HepG2 (cell line): ENCODE data around the gene SNPH. TPM values are rescaled to one million over a fixed set of nuclear protein-coding genes. Genes with fewer than 3 reads are reported as not detected.
A peak's percentile ranks its signal among the peaks of the same experiment; 100 is the strongest.

Experiments
- AFF4 ChIP-seq: sonication (generic); formaldehyde crosslinking; IDR thresholded peaks from 2 replicates; pipeline ENCODE4 v1.4.0; 2020; ENCODE audit warnings: missing genetic modification reagents
- ARID3A ChIP-seq: IDR thresholded peaks from 2 replicates; pipeline ENCODE4 v1.6.1; 2012; ENCODE audit warnings: low read depth, low read length, improper control_type of control experiment
- BCL3 ChIP-seq: sonication (generic); formaldehyde crosslinking; IDR thresholded peaks from 2 replicates; pipeline ENCODE4 v1.5.1; 2020; ENCODE audit warnings: mild to moderate bottlenecking, missing genetic modification reagents, moderate library complexity
- ESRRA ChIP-seq: sonication (generic); formaldehyde crosslinking; IDR thresholded peaks from 2 replicates; pipeline ENCODE4 v1.5.1; 2020; ENCODE audit warnings: mild to moderate bottlenecking, low read depth, missing genetic modification reagents
- FOXC1 ChIP-seq: sonication (generic); formaldehyde crosslinking; IDR thresholded peaks from 2 replicates; pipeline ENCODE4 v1.8.0; 2022; ENCODE audit warnings: mild to moderate bottlenecking, missing genetic modification reagents, borderline replicate concordance
- HCFC1 ChIP-seq: fragments of 150-350 bp; IDR thresholded peaks from 2 replicates; pipeline ENCODE4 v1.6.1; 2014; ENCODE audit warnings: low read depth, low read length
- NR2F2 ChIP-seq: IDR thresholded peaks from 2 replicates; pipeline ENCODE4 v1.6.1; 2012; ENCODE audit warnings: low read depth, inconsistent platforms, borderline replicate concordance
- NRL ChIP-seq: sonication (generic); formaldehyde crosslinking; IDR thresholded peaks from 2 replicates; pipeline ENCODE4 v1.5.0; 2020; ENCODE audit warnings: missing genetic modification reagents, mild to moderate bottlenecking, moderate library complexity, borderline replicate concordance
- PBX2 ChIP-seq: IDR thresholded peaks from 2 replicates; pipeline ENCODE4 v1.6.1; 2016; ENCODE audit warnings: control low read depth
- RBFOX2 ChIP-seq: fragments of 200-400 bp; formaldehyde crosslinking; IDR thresholded peaks from 2 replicates; pipeline ENCODE4 v1.6.1; 2017; ENCODE audit warnings: low read depth, mild to moderate bottlenecking, low read length
- SNAPC2 ChIP-seq: sonication (generic); formaldehyde crosslinking; IDR thresholded peaks from 2 replicates; pipeline ENCODE4 v1.8.1; 2022; ENCODE audit warnings: mild to moderate bottlenecking, missing genetic modification reagents
- SP1 ChIP-seq, 2 experiments: fragments of 450-650 bp in 1 of 2; sonication (generic) in 1 of 2; formaldehyde crosslinking in 1 of 2; IDR thresholded peaks; 2 replicates each; pipeline versions ENCODE4 v1.4.0 to v1.6.1; 2016 to 2020; ENCODE audit warnings: missing genetic modification reagents in 1 of 2
- SRY ChIP-seq: sonication (generic); formaldehyde crosslinking; IDR thresholded peaks from 2 replicates; pipeline ENCODE4 v1.8.0; 2022; ENCODE audit warnings: mild to moderate bottlenecking, missing genetic modification reagents
- ZFYVE20 ChIP-seq: sonication (generic); formaldehyde crosslinking; IDR thresholded peaks from 2 replicates; pipeline ENCODE4 v1.8.0; 2023; ENCODE audit warnings: low read depth, mild to moderate bottlenecking, moderate library complexity, missing genetic modification reagents, borderline replicate concordance
- ZNF124 ChIP-seq: sonication (generic); formaldehyde crosslinking; IDR thresholded peaks from 2 replicates; pipeline ENCODE4 v1.4.0; 2020; ENCODE audit warnings: missing genetic modification reagents
- ZNF138 ChIP-seq: sonication (generic); formaldehyde crosslinking; IDR thresholded peaks from 2 replicates; pipeline ENCODE4 v1.5.0; 2020; ENCODE audit warnings: mild to moderate bottlenecking, low read depth, missing genetic modification reagents
- ZNF230 ChIP-seq: sonication (generic); formaldehyde crosslinking; IDR thresholded peaks from 2 replicates; pipeline ENCODE4 v1.4.0; 2020; ENCODE audit warnings: mild to moderate bottlenecking, missing genetic modification reagents
- ZNF451 ChIP-seq: sonication (generic); formaldehyde crosslinking; IDR thresholded peaks from 2 replicates; pipeline ENCODE4 v1.5.0; 2020; ENCODE audit warnings: mild to moderate bottlenecking, missing genetic modification reagents
- ZNF570 ChIP-seq: sonication (generic); formaldehyde crosslinking; IDR thresholded peaks from 2 replicates; pipeline ENCODE4 v1.4.0; 2020; ENCODE audit warnings: mild to moderate bottlenecking, missing genetic modification reagents, borderline replicate concordance
- ZNF580 ChIP-seq: IDR thresholded peaks from 2 replicates; pipeline ENCODE4 v1.6.1; 2016; ENCODE audit warnings: low read depth, borderline replicate concordance
- ZNF792 ChIP-seq: IDR thresholded peaks from 2 replicates; pipeline ENCODE4 v1.6.1; 2016
- polyA plus RNA-seq, 8 experiments: library from polyadenylated mRNA; depleted of rRNA in 3 of 8; stranded (reverse) in 7 of 8; unstranded in 1 of 8; fragments of >200 nt; fragmentation: Illumina TruSeq in 4 of 8; extraction: Trizol in 4 of 8; gene quantifications; 2 replicates each; pipeline versions ENCODE4 v1.2.1 to v1.2.3, GENCODE V29; 2011 to 2016; ENCODE audit warnings: low read depth in 4 of 8, missing spikeins in 1 of 8, mixed read lengths in 1 of 8; ENCODE audit not compliant: insufficient read depth in 1 of 8
- total RNA-seq, 5 experiments: library from RNA; depleted of rRNA; stranded (reverse); fragments of >200 nt; fragmentation: Illumina TruSeq; extraction: Trizol; gene quantifications; 2 replicates each; pipeline ENCODE4 v1.2.3, GENCODE V29; 2016; ENCODE audit warnings: low read depth in 1 of 5

Gene SNPH
- total and polyA plus RNA-seq, 2 of the 13 experiments (the other 11 are each of a cell fraction or from before 2014, with no cell fraction given) = 0.09 TPM; not detected in 1

GRCh38 chr20:1327827-1328679, 62.0 kb downstream of the SNPH start (continued):
- no peak for TF ChIP-seq ZFYVE20
- TF ChIP-seq ZNF792 = peak; percentile 85
- TF ChIP-seq SP1 (IDR thresholded peaks at IDR 0.05) = no peak
- no peak for TF ChIP-seq SP1 (CRISPR knock-in tag; IDR thresholded peaks at IDR 0.05)
- peak; percentile 97 for TF ChIP-seq ESRRA (CRISPR knock-in tag)
- TF ChIP-seq SNAPC2 = no peak
- peak; percentile 32; the same call in 1 of the 2 replicates for TF ChIP-seq RBFOX2
- TF ChIP-seq NR2F2 = peak; percentile 84
- peak; percentile 80; the same call in 1 of the 2 replicates for TF ChIP-seq ZNF580 (CRISPR knock-in tag)
- TF ChIP-seq ZNF230 (CRISPR knock-in tag) = peak; percentile 60
- TF ChIP-seq PBX2 (CRISPR knock-in tag) = peak; percentile 61; the same call in 1 of the 2 replicates
- no peak for TF ChIP-seq ZNF451 (CRISPR knock-in tag)
- 0 out of 2 replicates have a peak, but pooled peaks have one; percentile 19 for TF ChIP-seq BCL3 (CRISPR knock-in tag)
- TF ChIP-seq ZNF570 (CRISPR knock-in tag) = 0 out of 2 replicates have a peak, but pooled peaks have one; percentile 24
- peak; percentile 63; the same call in 1 of the 2 replicates for TF ChIP-seq SRY
- peak; percentile 16; the same call in 1 of the 2 replicates for TF ChIP-seq ZNF138 (CRISPR knock-in tag)
- TF ChIP-seq ARID3A = peak; percentile 68; the same call in 1 of the 2 replicates
- 0 out of 2 replicates have a peak, but pooled peaks have one; percentile 41 for TF ChIP-seq ZNF124 (CRISPR knock-in tag)
- TF ChIP-seq FOXC1 (CRISPR knock-in tag) = peak; percentile 14; the same call in 1 of the 2 replicates
- TF ChIP-seq NRL (CRISPR knock-in tag) = peak; percentile 80
- TF ChIP-seq AFF4 (CRISPR knock-in tag) = no peak
- TF ChIP-seq HCFC1 = no peak
